Naive B cell (primary cell): ENCODE results near the gene TTC7B. TPM values are rescaled to one million over a fixed set of nuclear protein-coding genes. Genes with fewer than 3 reads are reported as not detected.

ENCODE experiments used
- ATAC-seq, 2 donors: fragments of 150-1000 bp; cut with Tn5 transposase; 2 replicates each; pipeline ENCODE4 v1.10.0; 2021; ENCODE audit warnings: low read depth in 2 of 2, mild to moderate bottlenecking in 2 of 2, moderate library complexity in 2 of 2
- DNase-seq: peaks from one replicate; pipeline ENCODE4 v3.0.0; 2022
- H3K27ac Mint-ChIP-seq, 6 donors: one replicate each; pipeline ENCODE4 v1.8.0; 2020 to 2022; ENCODE audit warnings: mild to moderate bottlenecking in 6 of 6, mixed read lengths in 6 of 6, moderate library complexity in 5 of 6, inconsistent platforms in 2 of 6
- H3K27me3 Mint-ChIP-seq, 3 donors: one replicate each; pipeline ENCODE4 v1.8.0; 2021 to 2022; ENCODE audit warnings: mixed read lengths in 3 of 3, mild to moderate bottlenecking in 1 of 3
- H3K36me3 Mint-ChIP-seq, 2 donors: one replicate each; pipeline ENCODE4 v1.8.0; 2020 to 2022; ENCODE audit warnings: mixed read lengths in 2 of 2, inconsistent platforms in 1 of 2, mild to moderate bottlenecking in 1 of 2
- H3K4me1 Mint-ChIP-seq, 3 donors: one replicate each; pipeline ENCODE4 v1.8.0; 2020 to 2022; ENCODE audit warnings: mixed read lengths in 3 of 3, inconsistent platforms in 1 of 3, mild to moderate bottlenecking in 1 of 3, moderate library complexity in 1 of 3
- H3K4me3 Mint-ChIP-seq, 8 donors: one replicate each; pipeline ENCODE4 v1.8.0; 2020 to 2022; ENCODE audit warnings: mild to moderate bottlenecking in 8 of 8, mixed read lengths in 8 of 8, moderate library complexity in 8 of 8, inconsistent platforms in 2 of 8
- H3K9me3 Mint-ChIP-seq, 7 donors: one replicate each; pipeline ENCODE4 v1.8.0; 2020 to 2022; ENCODE audit warnings: mixed read lengths in 7 of 7, mild to moderate bottlenecking in 5 of 7, inconsistent platforms in 2 of 7, moderate library complexity in 1 of 7
- polyA plus RNA-seq, 6 donors: library from polyadenylated mRNA; unstranded; fragments of 300-500 nt; fragmentation: Illumina TruSeq; gene quantifications; one replicate each; pipeline ENCODE4 v1.2.3, GENCODE V29; 2021; ENCODE audit warnings: low read depth in 6 of 6

The TTC7B gene
- polyA plus RNA-seq, 6 donors from 2014 or later: 0.39 to 1.2 TPM; not detected in 4

DNA sequence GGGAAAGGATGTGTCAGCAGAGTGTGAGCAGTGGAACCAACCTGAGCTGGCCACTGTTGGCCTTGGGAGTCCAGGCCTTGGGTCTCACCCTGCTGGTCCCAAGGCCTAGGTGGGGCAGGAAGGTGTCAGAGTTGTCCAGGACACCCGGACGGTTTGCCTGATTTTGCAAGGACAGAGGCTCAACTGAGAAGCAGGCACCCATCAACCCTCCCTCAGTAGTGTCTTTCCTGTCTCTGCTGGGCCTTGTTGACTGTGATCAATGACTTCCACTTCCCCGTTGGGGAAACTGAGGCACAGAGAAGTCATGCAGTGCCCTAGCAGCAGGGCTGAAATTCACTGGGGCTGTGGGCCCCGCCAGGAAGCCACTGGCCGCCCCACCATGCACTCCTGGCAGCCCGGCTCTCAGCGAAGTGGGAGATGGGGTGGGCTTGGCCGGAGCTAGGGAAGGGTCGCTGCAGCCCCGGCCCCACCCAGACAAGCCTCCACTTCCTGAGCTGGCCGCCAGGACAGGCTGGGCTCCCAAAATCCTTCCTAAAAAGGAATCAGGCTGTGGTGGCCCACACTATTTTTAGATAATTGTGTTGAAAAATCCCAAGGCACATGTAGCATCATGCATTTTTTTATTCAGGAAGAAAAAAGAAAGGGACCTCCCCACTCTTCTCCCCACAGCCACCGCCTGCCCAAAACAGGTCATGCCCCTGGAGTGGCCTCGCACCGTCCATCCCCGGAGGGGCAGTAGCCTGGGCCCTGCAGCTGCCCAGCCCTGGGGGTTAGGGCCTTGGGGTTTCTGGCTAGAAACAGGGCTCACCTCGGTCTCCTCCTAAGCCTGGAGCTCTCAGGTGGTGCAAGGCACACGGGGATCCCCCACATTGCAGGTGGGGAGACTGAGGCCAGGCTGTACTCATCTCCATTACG lies 292.0 kb downstream of the TTC7B start:
- H3K27ac Mint-ChIP-seq: no peak overlapping the region
- DNase-seq (no peak), ATAC-seq (no peak)
- H3K27me3 Mint-ChIP-seq: peaks cover 0 to 13% (median 8%) of the 10 kb centered on the region in 3 donors
- no peak overlapping the region for H3K4me3 Mint-ChIP-seq
- H3K4me1 Mint-ChIP-seq: no peaks in the 10 kb centered on the region
- peaks cover 0 to 16% of the 10 kb centered on the region in 2 donors for H3K36me3 Mint-ChIP-seq
- peaks cover 7 to 21% (median 9%) of the 10 kb centered on the region in 7 donors for H3K9me3 Mint-ChIP-seq

DNA sequence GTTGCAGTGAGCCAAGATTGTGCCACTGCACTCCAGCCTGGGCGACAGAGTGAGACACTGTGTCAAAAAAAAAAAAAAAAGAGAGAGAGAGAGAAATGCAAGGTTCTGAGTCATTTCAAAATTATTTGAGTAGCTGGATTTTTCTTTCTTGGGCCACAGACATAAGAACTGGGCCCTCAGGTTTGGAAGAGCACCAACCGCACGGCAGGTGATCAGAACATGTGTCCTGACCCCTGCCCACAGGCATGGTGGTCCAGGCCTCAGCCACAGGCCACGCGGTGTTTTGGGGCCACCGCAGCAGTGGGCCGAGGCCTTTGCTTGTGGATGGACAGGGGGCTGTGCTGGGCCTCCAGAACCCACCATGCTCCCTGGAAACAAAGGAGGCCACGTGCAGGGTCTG lies 292.7 kb downstream of the TTC7B start:
- Mint-ChIP-seq H3K9me3 (peaks cover 2 to 21% (median 9%) of the 10 kb centered on the region in 7 donors), H3K27ac (no peak overlapping the region), H3K4me1 (no peaks in the 10 kb centered on the region), H3K27me3 (peaks cover 0 to 8% (median 3%) of the 10 kb centered on the region in 3 donors), H3K36me3 (peaks cover 0 to 11% of the 10 kb centered on the region in 2 donors), H3K4me3 (no peak overlapping the region)
- ATAC-seq (no peak), DNase-seq (no peak)

DNA sequence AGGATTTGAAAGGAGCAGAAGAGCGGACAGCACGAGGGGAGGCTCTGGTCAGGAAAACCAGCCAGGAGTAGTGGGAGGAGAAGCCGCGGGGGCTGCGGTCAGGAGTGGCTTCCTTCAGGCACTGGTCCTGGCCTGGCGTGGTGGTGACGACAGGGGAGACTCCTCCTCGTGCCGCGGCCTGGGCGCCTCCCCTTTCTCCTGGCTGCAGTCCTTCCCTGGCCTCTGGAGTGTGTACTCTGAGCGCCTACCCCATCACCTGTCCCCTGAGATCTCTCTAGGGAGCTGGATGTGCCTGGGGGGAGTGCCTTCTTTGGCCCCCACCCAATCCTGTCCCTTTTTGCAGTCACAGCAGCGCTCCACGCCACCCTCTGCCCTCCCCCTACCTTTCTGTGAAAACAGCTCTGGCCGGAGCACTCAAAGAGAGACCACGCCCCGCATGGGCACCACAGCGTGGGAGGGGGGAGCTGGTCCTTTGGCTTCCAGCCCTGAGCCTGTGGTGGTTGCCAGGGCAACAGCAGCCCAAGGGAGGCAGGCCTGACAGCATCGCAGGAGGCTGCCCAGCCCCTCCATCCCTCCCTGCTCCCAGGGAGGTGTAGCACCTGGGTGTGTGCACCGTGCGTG lies 293.5 kb downstream of the TTC7B start:
- Mint-ChIP-seq H3K36me3 (peaks cover 0 to 8% of the 10 kb centered on the region in 2 donors), H3K4me1 (no peaks in the 10 kb centered on the region), H3K4me3 (no peak overlapping the region), H3K27me3 (peaks cover 0 to 8% (median 0%) of the 10 kb centered on the region in 3 donors), H3K9me3 (peaks cover 0 to 21% (median 9%) of the 10 kb centered on the region in 7 donors), H3K27ac (no peak overlapping the region)
- no peak for ATAC-seq
- no peak for DNase-seq

DNA sequence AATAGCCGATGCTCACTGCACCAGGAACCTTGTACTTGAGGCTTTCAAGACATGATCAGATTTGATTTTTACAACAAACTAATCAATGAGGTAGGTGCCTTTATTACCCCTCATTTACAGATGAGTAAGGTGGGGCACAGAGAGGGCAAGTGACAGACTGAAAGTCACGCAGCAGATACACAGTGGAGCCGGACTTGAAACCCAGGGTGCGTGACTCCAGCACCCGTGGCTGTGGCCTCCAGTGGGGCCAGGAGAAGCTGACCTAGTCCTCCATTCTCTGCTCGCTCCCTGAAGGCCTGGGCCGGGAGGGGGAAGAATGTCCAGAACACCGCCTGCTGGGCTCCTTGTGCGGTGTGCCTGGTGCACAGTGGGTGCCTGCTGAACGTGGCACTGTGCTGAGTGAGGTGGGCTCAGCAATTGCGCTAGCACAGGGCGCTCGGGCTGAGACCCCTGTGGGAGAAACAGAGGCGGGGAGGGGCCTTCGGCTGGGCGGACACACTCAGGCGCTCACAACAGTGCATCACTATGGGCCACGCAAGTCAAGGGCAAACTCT lies 294.2 kb downstream of the TTC7B start:
- Mint-ChIP-seq H3K36me3 (peaks cover 0 to 6% of the 10 kb centered on the region in 2 donors), H3K4me1 (no peaks in the 10 kb centered on the region), H3K4me3 (no peak overlapping the region), H3K27ac (no peak overlapping the region), H3K9me3 (peaks cover 0 to 17% (median 7%) of the 10 kb centered on the region in 7 donors), H3K27me3 (peaks cover 0 to 8% (median 0%) of the 10 kb centered on the region in 3 donors)
- no peak for DNase-seq
- ATAC-seq: no peak

DNA sequence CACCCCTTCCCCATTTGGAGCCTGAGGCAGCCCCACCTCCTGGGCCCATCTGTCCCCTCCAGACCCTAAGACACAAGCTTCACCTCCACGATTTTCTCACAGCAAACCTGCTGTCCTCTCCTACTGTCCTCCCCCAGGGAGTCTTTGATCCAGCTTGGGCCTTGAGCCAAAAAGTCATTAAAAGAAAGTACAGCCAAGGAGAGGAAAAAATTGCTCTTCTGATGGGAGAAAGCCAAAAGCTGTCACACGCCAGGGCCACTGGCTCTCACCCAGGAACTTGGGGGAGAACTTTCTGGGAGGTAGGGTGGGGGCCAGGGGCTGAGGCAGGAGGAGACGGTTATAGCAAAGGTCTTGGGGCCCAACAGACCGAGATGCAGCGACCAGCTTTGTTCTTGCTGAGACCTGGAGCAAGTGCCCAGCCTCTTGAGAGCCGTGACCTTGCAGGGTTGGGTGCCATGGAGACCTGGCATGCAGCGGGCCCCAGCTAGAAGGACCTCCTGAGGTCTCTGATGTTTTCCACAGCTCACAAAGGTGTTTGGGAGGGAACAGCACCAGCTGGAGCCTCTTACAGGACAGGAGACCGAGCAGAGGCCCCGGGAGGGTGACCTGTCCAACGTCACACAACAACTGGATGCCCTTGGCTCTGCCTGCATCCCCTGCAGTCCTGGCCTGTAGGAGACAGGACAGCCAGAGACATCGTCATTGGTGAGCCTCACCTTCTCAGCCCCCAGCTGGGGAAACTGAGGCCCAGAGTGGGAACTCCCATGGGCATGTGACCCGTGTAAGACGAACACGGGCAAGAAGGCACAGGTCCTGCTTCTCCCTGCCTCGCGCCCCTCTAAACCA lies 294.9 kb downstream of the TTC7B start:
- Mint-ChIP-seq H3K4me3 (no peak overlapping the region), H3K9me3 (peaks cover 0 to 10% (median under 1%) of the 10 kb centered on the region in 7 donors), H3K4me1 (no peaks in the 10 kb centered on the region), H3K36me3 (no peaks in the 10 kb centered on the region), H3K27me3 (peaks cover 0 to 8% (median 0%) of the 10 kb centered on the region in 3 donors), H3K27ac (no peak overlapping the region)
- no peak for ATAC-seq
- DNase-seq: no peak

DNA sequence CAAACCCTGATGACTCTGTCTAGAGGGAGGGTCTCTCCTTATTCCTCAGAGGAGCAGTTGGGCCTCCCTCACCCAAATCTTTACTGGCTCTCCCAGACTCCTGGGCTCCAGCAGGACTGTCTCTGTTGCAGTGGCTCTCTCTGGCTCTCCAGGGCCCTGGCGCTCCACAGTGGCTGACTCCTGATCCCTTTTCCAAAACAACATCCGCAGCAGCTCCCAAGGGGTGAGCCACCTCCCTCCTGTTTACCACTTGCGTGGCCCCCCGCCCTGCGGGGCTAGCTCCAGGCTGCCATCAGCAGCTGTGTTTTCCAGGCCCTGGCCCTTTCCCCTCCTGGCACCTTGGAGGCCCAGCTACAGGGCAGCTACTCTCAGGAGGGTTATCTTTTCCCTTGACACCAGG lies 295.9 kb downstream of the TTC7B start:
- Mint-ChIP-seq H3K4me1 (no peaks in the 10 kb centered on the region), H3K9me3 (peaks cover 0 to 5% (median 0%) of the 10 kb centered on the region in 7 donors), H3K27ac (no peak overlapping the region), H3K36me3 (no peaks in the 10 kb centered on the region), H3K27me3 (peaks cover 0 to 8% (median 0%) of the 10 kb centered on the region in 3 donors), H3K4me3 (no peak overlapping the region)
- DNase-seq (no peak), ATAC-seq (no peak)

DNA sequence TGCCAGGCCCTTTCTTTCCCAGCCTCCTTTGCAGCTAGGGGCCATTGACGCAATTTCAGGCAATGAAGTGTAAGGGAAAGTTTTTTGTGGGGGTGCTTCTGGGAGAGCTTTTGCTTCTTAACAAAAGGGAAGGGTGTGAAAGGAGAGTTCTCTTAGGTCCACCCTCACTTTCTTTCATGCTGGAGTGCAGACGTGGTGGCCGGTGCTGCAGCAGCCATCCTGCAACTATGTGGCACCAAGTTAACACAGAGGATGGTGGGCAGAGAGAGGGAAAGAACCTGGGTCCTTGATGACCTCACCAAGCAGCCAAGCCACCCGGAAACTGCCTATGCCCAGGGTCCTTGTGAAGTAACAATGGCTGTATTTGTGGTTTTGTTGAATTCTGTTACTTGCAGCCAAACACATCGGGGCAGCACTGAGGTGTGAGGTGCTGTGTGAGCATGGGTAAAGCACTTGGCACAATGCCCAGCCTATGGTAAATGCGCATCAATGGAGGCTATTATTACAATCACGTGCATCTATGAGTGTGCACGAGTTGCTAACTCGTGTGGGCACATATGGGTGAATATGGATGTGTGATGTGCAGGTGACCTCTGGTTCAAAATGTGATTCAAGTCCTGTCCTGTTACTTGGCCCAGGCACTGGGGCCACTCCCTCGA lies 296.8 kb downstream of the TTC7B start:
- ATAC-seq: no peak
- no peaks in the 10 kb centered on the region for H3K4me1 Mint-ChIP-seq
- H3K36me3 Mint-ChIP-seq: no peaks in the 10 kb centered on the region
- peaks cover 0 to 8% (median 0%) of the 10 kb centered on the region in 3 donors for H3K27me3 Mint-ChIP-seq
- H3K4me3 Mint-ChIP-seq: no peak overlapping the region
- DNase-seq: no peak
- H3K9me3 Mint-ChIP-seq: peaks cover 0 to 2% (median 0%) of the 10 kb centered on the region in 7 donors
- H3K27ac Mint-ChIP-seq: peak overlapping the region in 1 of 6 donors; percentile 85

DNA sequence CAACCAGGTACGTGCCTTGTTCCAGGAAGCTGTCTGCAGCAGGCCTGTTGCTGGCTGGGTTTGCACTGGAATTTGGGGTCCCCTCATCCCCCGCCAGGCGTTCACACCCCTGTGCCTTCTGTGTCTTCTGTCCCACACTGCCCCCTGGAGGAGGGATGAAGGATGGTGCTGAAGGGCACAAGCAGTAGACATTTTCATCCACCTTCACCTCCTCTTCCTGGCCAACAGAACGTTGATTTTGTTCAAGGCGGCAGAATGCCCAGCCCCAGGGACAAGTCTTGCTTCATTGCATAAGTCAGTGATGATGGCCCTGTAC lies 297.3 kb downstream of the TTC7B start:
- no peak for ATAC-seq
- H3K4me3 Mint-ChIP-seq: no peak overlapping the region
- DNase-seq: no peak

DNA sequence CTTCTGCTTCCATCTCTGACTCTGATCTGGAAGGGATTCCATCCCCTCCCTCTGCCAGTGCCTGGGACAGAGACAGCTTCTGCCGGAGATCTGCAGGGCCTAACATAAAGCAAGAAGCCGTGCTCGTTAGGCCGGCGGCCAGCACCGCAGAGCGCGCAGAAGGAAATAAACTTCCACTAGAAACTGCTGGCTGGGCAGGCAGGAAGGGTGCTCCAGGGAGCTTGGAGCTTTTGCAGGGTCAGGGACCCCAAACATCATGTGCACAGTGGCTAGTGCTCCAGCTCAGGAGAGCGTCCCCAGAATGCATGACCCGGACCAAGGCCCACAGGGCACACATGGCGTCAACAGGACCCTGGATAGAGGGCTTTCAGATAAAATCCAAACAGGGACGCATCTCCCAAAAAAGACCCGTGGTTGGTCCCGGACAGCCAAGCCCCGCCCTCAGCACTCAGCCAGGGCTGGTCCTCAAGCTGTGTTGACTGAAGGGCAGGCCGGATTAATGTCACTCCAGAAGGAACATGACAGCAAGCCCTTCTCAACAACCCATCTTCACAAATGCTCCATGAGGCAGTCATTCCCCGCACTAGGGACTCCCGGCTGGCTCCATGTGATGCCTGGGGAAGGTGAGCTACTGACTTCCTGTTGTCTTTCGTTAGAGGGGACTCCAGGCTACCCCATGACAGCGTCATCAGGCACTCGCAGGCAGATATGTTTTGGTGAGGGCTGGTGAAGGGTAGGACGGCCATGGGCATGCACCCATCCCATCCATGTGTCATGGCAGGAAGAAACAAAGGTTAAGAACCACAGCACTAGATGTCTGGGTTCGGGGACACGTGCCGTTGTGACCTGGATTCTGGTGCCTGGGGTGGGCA lies 297.9 kb downstream of the TTC7B start:
- DNase-seq (no peak), ATAC-seq (no peak)
- H3K9me3 Mint-ChIP-seq: peaks cover 0 to 2% (median 0%) of the 10 kb centered on the region in 7 donors
- no peak overlapping the region for H3K27ac Mint-ChIP-seq
- no peaks in the 10 kb centered on the region for H3K4me1 Mint-ChIP-seq
- no peak overlapping the region for H3K4me3 Mint-ChIP-seq
- H3K36me3 Mint-ChIP-seq: no peaks in the 10 kb centered on the region
- H3K27me3 Mint-ChIP-seq: peaks cover 0 to 8% (median 0%) of the 10 kb centered on the region in 3 donors

More for the DNA sequence above, 297.3 kb downstream of the TTC7B start:
- Mint-ChIP-seq H3K36me3 (no peaks in the 10 kb centered on the region), H3K27ac (no peak overlapping the region), H3K4me1 (no peaks in the 10 kb centered on the region), H3K27me3 (peaks cover 0 to 8% (median 0%) of the 10 kb centered on the region in 3 donors), H3K9me3 (peaks cover 0 to 2% (median 0%) of the 10 kb centered on the region in 7 donors)

DNA sequence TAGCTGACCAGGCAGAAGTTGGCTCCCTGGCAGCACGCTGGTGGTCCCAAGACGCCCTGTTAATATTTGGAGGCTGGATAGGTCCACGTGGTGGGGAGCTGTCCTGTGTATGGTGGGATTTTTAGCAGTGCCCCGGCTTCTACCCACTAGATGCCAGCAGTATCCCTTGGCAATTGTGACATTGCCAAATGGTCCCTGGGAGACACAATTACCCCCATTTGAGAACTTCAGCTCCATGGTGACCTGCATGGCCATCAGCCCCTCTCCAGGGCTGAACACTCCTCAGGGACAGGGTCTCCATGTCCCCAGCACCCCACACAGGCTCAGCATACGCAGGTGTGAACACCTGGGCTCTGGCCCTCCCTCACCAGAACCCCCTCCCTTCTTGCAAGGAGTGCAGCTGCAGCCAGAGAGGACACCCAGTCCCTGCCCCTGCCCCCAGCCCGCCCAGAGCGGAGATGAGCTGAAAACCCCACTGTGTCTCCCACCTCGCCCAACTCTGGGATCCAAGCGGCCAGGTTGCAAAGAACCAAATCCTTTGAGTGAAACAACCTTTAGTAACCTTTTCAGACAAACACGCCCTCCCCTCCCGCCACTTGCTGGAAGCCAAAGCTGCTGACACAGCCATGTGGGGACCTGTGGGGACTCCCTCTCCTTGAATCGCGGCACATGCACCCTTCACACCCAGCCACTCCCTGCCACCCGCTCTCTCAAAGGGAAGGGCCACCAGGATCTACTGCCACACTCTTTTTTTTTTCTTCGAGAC lies 299.0 kb downstream of the TTC7B start:
- Mint-ChIP-seq H3K9me3 (peaks cover 0 to 2% (median 0%) of the 10 kb centered on the region in 7 donors), H3K36me3 (no peaks in the 10 kb centered on the region), H3K27me3 (peaks cover 0 to 4% (median 0%) of the 10 kb centered on the region in 3 donors), H3K27ac (no peak overlapping the region), H3K4me1 (no peaks in the 10 kb centered on the region), H3K4me3 (no peak overlapping the region)
- DNase-seq (no peak), ATAC-seq (no peak)

DNA sequence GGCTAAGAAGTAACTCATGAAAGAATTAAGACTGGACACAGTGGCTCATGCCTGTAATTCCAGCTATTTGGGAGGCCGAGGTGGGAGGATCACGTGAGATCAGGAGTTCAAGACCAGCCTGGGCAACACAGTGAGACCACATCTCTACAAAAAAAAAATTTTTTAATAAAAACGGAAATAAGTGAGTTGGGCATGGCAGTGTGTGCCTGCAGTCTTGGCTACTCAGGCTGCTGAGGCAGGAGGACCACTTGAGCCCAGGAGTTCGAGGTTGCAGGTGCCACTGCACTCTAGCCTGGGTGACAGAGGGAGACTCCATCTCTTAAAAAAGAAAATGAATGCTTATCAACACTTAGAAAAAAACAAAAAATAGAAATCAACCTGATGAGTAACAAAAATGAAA lies 301.7 kb downstream of the TTC7B start:
- H3K36me3 Mint-ChIP-seq: no peaks in the 10 kb centered on the region
- no peak for DNase-seq
- no peak overlapping the region for H3K27ac Mint-ChIP-seq
- H3K9me3 Mint-ChIP-seq: no peaks in the 10 kb centered on the region
- H3K27me3 Mint-ChIP-seq: peaks cover 0 to 2% (median 1%) of the 10 kb centered on the region in 3 donors
- no peak for ATAC-seq
- peaks cover 0 to under 1% (median under 1%) of the 10 kb centered on the region in 3 donors for H3K4me1 Mint-ChIP-seq
- no peak overlapping the region for H3K4me3 Mint-ChIP-seq
